H1 (cell line): ENCODE measurements around the gene PALS2. TPM values are rescaled to one million over a fixed set of nuclear protein-coding genes. Genes with fewer than 3 reads are reported as not detected.
A peak's percentile ranks its signal among the peaks of the same experiment; 100 is the strongest.

Experiments
- CTCF ChIA-PET: fragments of 300-600 bp; sonication (Branson Sonifier 250); formaldehyde crosslinking; loops from one replicate; lab custom pipeline; 2021; ENCODE audit not compliant: partially characterized antibody; lab: Charles Lee
- POLR2A ChIA-PET: fragments of 300-600 bp; sonication (Branson Sonifier 250); formaldehyde crosslinking; loops from one replicate; lab custom pipeline; 2021; ENCODE audit warnings: inconsistent platforms; ENCODE audit not compliant: partially characterized antibody; lab: Charles Lee
- DNase-seq, 2 experiments: peaks; one replicate each; pipeline versions ENCODE4 v3.0.0 to v3.0.0-alpha.2; 2010 to 2022; ENCODE audit warnings: low spot score in 2 of 2, low read depth in 1 of 2, mixed read lengths in 1 of 2
- FAIRE-seq: peaks from 2 replicates; lab custom pipeline; 2011; peaks lifted over from hg19 to GRCh38; lab: Jason Lieb, UNC
- H2AFZ ChIP-seq: 2 replicates; pipeline ENCODE4 v1.8.1; 2012; ENCODE audit warnings: low read length, inconsistent platforms
- H2AK5ac ChIP-seq: 2 replicates; pipeline ENCODE4 v1.6.1; 2013; ENCODE audit warnings: low read depth, low read length
- H2BK120ac ChIP-seq: replicated peaks from 2 replicates; pipeline ENCODE3; 2013; ENCODE audit warnings: low read depth, low read length, inconsistent platforms
- H2BK12ac ChIP-seq: 2 replicates; pipeline ENCODE4 v1.6.1; 2013; ENCODE audit warnings: low read depth, low read length
- H2BK15ac ChIP-seq: 2 replicates; pipeline ENCODE4 v1.6.1; 2013; ENCODE audit warnings: low read length
- H2BK20ac ChIP-seq: 2 replicates; pipeline ENCODE4 v1.6.1; 2013; ENCODE audit warnings: low read length
- H2BK5ac ChIP-seq: 2 replicates; pipeline ENCODE4 v1.6.1; 2013; ENCODE audit warnings: low read depth, low read length
- H3K14ac ChIP-seq: 2 replicates; pipeline ENCODE4 v1.6.1; 2013; ENCODE audit warnings: inconsistent platforms; ENCODE audit not compliant: insufficient read length
- H3K18ac ChIP-seq: 2 replicates; pipeline ENCODE4 v1.6.1; 2013; ENCODE audit warnings: low read length; ENCODE audit errors: extremely low read depth
- H3K23ac ChIP-seq: 2 replicates; pipeline ENCODE4 v1.6.1; 2013; ENCODE audit warnings: inconsistent platforms; ENCODE audit not compliant: insufficient read length
- H3K23me2 ChIP-seq: 2 replicates; pipeline ENCODE4 v1.6.1; 2013; ENCODE audit warnings: low read depth, low read length
- H3K27ac ChIP-seq: 2 replicates; pipeline ENCODE4 v1.6.1; 2011; ENCODE audit warnings: low read depth, low read length, inconsistent platforms
- H3K27me3 ChIP-seq, 4 experiments: replicated peaks in 1 of 4; 1 replicate in 1 of 4; 2 replicates in 3 of 4; pipeline versions ENCODE4 v1.6.1 to v1.8.1; 2011 to 2013; ENCODE audit warnings: low read length in 3 of 4, mild to moderate bottlenecking in 3 of 4, inconsistent platforms in 2 of 4, mixed read lengths in 2 of 4, moderate library complexity in 1 of 4; ENCODE audit not compliant: control insufficient read depth in 3 of 4, insufficient read depth in 3 of 4; ENCODE audit errors: extremely low read depth in 1 of 4
- H3K36me3 ChIP-seq, 4 experiments: 2 replicates each; pipeline versions ENCODE4 v1.6.1 to v1.8.1; 2011 to 2013; ENCODE audit warnings: mild to moderate bottlenecking in 4 of 4, low read length in 3 of 4, moderate library complexity in 2 of 4, control low read depth in 1 of 4, inconsistent platforms in 1 of 4; ENCODE audit not compliant: insufficient read depth in 4 of 4, control insufficient read depth in 2 of 4
- H3K4ac ChIP-seq: replicated peaks from 2 replicates; pipeline ENCODE3; 2013; ENCODE audit warnings: low read length, low read depth, mixed read lengths, inconsistent platforms; ENCODE audit not compliant: insufficient read length
- H3K4me1 ChIP-seq, 4 experiments: replicated peaks in 1 of 4; 1 replicate in 1 of 4; 2 replicates in 3 of 4; pipeline versions ENCODE4 v1.6.1 to v1.8.1; 2011 to 2013; ENCODE audit warnings: low read length in 3 of 4, inconsistent platforms in 2 of 4, mixed read lengths in 1 of 4; ENCODE audit not compliant: insufficient read depth in 4 of 4, control insufficient read depth in 3 of 4
- H3K4me2 ChIP-seq, 2 experiments: 2 replicates each; pipeline versions ENCODE4 v1.6.1 to v1.8.1; 2011 to 2013; ENCODE audit warnings: low read depth in 2 of 2, low read length in 2 of 2, control low read depth in 1 of 2, inconsistent platforms in 1 of 2, mild to moderate bottlenecking in 1 of 2; ENCODE audit not compliant: insufficient read depth in 1 of 2
- H3K4me3 ChIP-seq, 4 experiments: fragments of 200-600, 300-600 bp in 1 of 4; sonication (generic), shearing (Covaris generic), sonication (Bioruptor Twin) in 1 of 4; 2 replicates each; pipeline versions ENCODE4 v1.5.1 to v1.8.1; 2011 to 2016; ENCODE audit warnings: low read length in 4 of 4, low read depth in 3 of 4, control low read depth in 2 of 4, inconsistent platforms in 2 of 4, mild to moderate bottlenecking in 2 of 4, mixed read lengths in 1 of 4, moderate library complexity in 1 of 4; ENCODE audit not compliant: insufficient read depth in 2 of 4; ENCODE audit errors: extremely low read depth in 1 of 4
- H3K56ac ChIP-seq: replicated peaks from 2 replicates; pipeline ENCODE3; 2013; ENCODE audit warnings: low read depth, mild to moderate bottlenecking, mixed read lengths, low read length, inconsistent platforms; ENCODE audit not compliant: insufficient read length
- H3K79me1 ChIP-seq: 2 replicates; pipeline ENCODE4 v1.6.1; 2013; ENCODE audit warnings: low read depth, low read length, control low read depth
- H3K79me2 ChIP-seq, 2 experiments: 2 replicates each; pipeline versions ENCODE4 v1.6.1 to v1.8.1; 2012 to 2013; ENCODE audit warnings: low read length in 2 of 2, mild to moderate bottlenecking in 2 of 2, inconsistent platforms in 1 of 2; ENCODE audit not compliant: insufficient read depth in 2 of 2, control insufficient read depth in 1 of 2
- H3K9ac ChIP-seq, 4 experiments: replicated peaks in 1 of 4; 1 replicate in 1 of 4; 2 replicates in 3 of 4; pipeline versions ENCODE4 v1.6.1 to v1.8.1; 2011 to 2013; ENCODE audit warnings: low read depth in 3 of 4, low read length in 3 of 4, control low read depth in 2 of 4, mild to moderate bottlenecking in 2 of 4, moderate library complexity in 2 of 4, inconsistent platforms in 1 of 4; ENCODE audit errors: extremely low read depth in 1 of 4
- H3K9me3 ChIP-seq, 2 experiments: 2 replicates each; pipeline versions ENCODE4 v1.6.1 to v1.8.1; 2012 to 2013; ENCODE audit warnings: mild to moderate bottlenecking in 2 of 2, moderate library complexity in 2 of 2, control low read depth in 1 of 2, inconsistent platforms in 1 of 2, low read depth in 1 of 2, low read length in 1 of 2, mixed read lengths in 1 of 2; ENCODE audit not compliant: insufficient read depth in 2 of 2
- H4K20me1 ChIP-seq, 2 experiments: replicated peaks in 1 of 2; 2 replicates each; pipeline versions ENCODE3 to v1.8.1; 2011 to 2013; ENCODE audit warnings: inconsistent platforms in 2 of 2, low read length in 2 of 2, mild to moderate bottlenecking in 1 of 2; ENCODE audit not compliant: insufficient read depth in 2 of 2, control insufficient read depth in 1 of 2
- H4K5ac ChIP-seq: 2 replicates; pipeline ENCODE4 v1.6.1; 2013; ENCODE audit warnings: low read length, low read depth, mixed read lengths, inconsistent platforms; ENCODE audit not compliant: insufficient read length
- H4K8ac ChIP-seq: 2 replicates; pipeline ENCODE4 v1.8.0; 2013; ENCODE audit warnings: mild to moderate bottlenecking, moderate library complexity, low read length, inconsistent platforms; ENCODE audit not compliant: insufficient read depth; ENCODE audit errors: extremely low read depth
- H4K91ac ChIP-seq: replicated peaks from 2 replicates; pipeline ENCODE3; 2013; ENCODE audit warnings: low read length, mixed read lengths, inconsistent platforms; ENCODE audit not compliant: insufficient read length
- KDM1A ChIP-seq: fragments of 200-600, 300-600 bp; sonication (generic); IDR thresholded peaks from 2 replicates; pipeline ENCODE4 v1.7.1; 2016; ENCODE audit warnings: mild to moderate bottlenecking, low read length, borderline replicate concordance
- NRF1 ChIP-seq: IDR thresholded peaks from 2 replicates; pipeline ENCODE4 v1.6.1; 2011; ENCODE audit warnings: mild to moderate bottlenecking, low read depth, low read length, improper control_type of control experiment
- RBBP5 ChIP-seq: IDR thresholded peaks from 2 replicates; pipeline ENCODE4 v1.7.1; 2012; ENCODE audit warnings: low read depth, mild to moderate bottlenecking, inconsistent platforms, low read length, moderate library complexity, borderline replicate concordance
- WGBS, 2 experiments: shearing (Covaris generic) in 1 of 2; methylation state at CpG; one replicate each; pipeline versions ENCODE4 v1.1.6 to v1.1.7; 2013 to 2015; ENCODE audit warnings: low lambda C conversion rate in 2 of 2, mixed read lengths in 2 of 2, inconsistent platforms in 1 of 2, low coverage in 1 of 2, missing lambda C conversion rate in 1 of 2; ENCODE audit not compliant: insufficient replicate concordance in 2 of 2, insufficient coverage in 1 of 2, insufficient read length in 1 of 2; ENCODE audit errors: extremely low coverage in 1 of 2, missing lambda C conversion rate in 1 of 2; 5-methylcytosine and 5-hydroxymethylcytosine counted together
- polyA plus RNA-seq, 7 experiments: library from polyadenylated mRNA; depleted of rRNA in 3 of 7; stranded (reverse) in 5 of 7; unstranded in 2 of 7; fragments of >200 nt in 5 of 7; fragments of 200-250 nt in 2 of 7; gene quantifications; 1 replicate in 5 of 7; 2 replicates in 1 of 7; 4 replicates in 1 of 7; pipeline versions ENCODE4 v1.2.1 to v1.2.3, GENCODE V29; 2011 to 2013; ENCODE audit warnings: missing spikeins in 2 of 7, mixed read lengths in 2 of 7
- total RNA-seq: library from RNA; stranded (reverse); fragmentation: NEBNext Ultra II Directional; extraction: Animal tissue kit (Norgen Biotek cat#: 25700); gene quantifications from 2 replicates; pipeline ENCODE4 v1.2.1, GENCODE V29; 2021

The PALS2 gene
- total and polyA plus RNA-seq, 2 of the 8 experiments (the other 6 are each of a cell fraction or from before 2014, with no cell fraction given): 10.4 to 98.3 TPM

DNA sequence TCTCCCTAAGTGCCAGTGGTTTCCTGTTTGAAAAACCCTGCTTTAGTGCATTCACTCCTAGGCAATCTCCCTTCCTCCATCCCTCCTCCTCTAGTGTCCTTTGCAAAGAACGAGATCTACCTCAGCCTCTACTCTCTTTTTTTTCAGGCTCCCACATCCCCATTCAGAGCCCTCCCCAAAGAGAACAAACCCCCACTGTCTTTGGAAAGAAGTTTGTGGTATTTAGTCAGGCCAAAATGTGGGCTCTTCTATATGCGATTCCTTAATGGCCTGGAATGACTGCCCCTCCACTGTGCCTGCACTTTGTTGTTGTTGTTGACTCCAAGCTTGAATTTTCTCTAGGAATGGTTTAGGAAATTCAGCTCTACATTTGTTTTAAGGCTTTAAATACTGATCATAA, 36.3 kb downstream of the PALS2 start:
- no peak overlapping the region for H3K9ac ChIP-seq
- no peak overlapping the region for H2BK20ac ChIP-seq
- no peak for DNase-seq
- TF ChIP-seq KDM1A (no peak), NRF1 (no peak), RBBP5 (no peak)
- H4K20me1 ChIP-seq: peaks cover 2 to 3% of the 10 kb centered on the region in 2 experiments
- H2BK120ac ChIP-seq: no peak overlapping the region
- H3K23ac ChIP-seq: no peak overlapping the region
- peaks cover 2 to 11% (median 6%) of the 10 kb centered on the region in 4 experiments; a peak in 6 of 7 replicates for H3K4me1 ChIP-seq
- no peak overlapping the region for H2BK15ac ChIP-seq
- no peaks in the 10 kb centered on the region for H3K36me3 ChIP-seq
- no peak overlapping the region for H4K8ac ChIP-seq
- POLR2A ChIA-PET: interaction anchor here (0.7 kb wide), 1 partner anchor 306 kb away, joined by 3 read pairs; no protein-coding TSS in a partner anchor
- H4K5ac ChIP-seq: no peak overlapping the region
- H3K14ac ChIP-seq: no peak overlapping the region
- H3K79me2 ChIP-seq: peaks cover 0 to 100% of the 10 kb centered on the region in 2 experiments; a peak in 2 of 4 replicates
- H2BK5ac ChIP-seq: no peak overlapping the region
- H3K79me1 ChIP-seq: 0 out of 2 replicates have a peak, but pooled peaks cover 3% of the 10 kb centered on the region
- peak overlapping the region; percentile 15 to 64 for H3K4me2 ChIP-seq
- H3K56ac ChIP-seq: no peak overlapping the region
- no peaks in the 10 kb centered on the region for H3K9me3 ChIP-seq
- H2AFZ ChIP-seq: no peak overlapping the region
- no peaks in the 10 kb centered on the region for H3K27me3 ChIP-seq
- no peak overlapping the region for H4K91ac ChIP-seq
- peak overlapping the region in 1 of 4 experiments; percentile 14; a peak in 2 of 8 replicates for H3K4me3 ChIP-seq
- CTCF ChIA-PET: interaction anchor here (0.6 kb wide), 1 partner anchor 16 kb away, joined by 3 read pairs; no protein-coding TSS in a partner anchor
- no peak overlapping the region for H3K27ac ChIP-seq
- H3K23me2 ChIP-seq: no peaks in the 10 kb centered on the region
- peak; percentile 57 for FAIRE-seq
- H3K4ac ChIP-seq: no peak overlapping the region
- peak overlapping the region; percentile 19; the same call in 1 of the 2 replicates for H3K18ac ChIP-seq
- 44% methylated on average over 2 of the region's 2 CpGs; no CpG with 5 or more reads in 1 of the 2 experiments for WGBS, 2 experiments
- H2AK5ac ChIP-seq: no peak overlapping the region
- H2BK12ac ChIP-seq: no peak overlapping the region; the same call in 1 of the 2 replicates
